Eye (tissue), 1 donor: ENCODE results near the gene ZFPL1.

Source experiments
- DNase-seq: peaks from one replicate; pipeline ENCODE4 v3.0.0-alpha.2; 2015

The ZFPL1 gene

GRCh38 chr11:65083834-65084597 is at the start of gene ZFPL1, which contains the start of gene CDCA5:
ZFPL1 (plus strand) TSS chr11:65084222; CDS start chr11:65084699, 477 bp downstream.
CDCA5 (minus strand) TSS chr11:65084040; CDS start chr11:65083978, 62 bp downstream.
- DNase-seq, result peak; percentile 98

DNA sequence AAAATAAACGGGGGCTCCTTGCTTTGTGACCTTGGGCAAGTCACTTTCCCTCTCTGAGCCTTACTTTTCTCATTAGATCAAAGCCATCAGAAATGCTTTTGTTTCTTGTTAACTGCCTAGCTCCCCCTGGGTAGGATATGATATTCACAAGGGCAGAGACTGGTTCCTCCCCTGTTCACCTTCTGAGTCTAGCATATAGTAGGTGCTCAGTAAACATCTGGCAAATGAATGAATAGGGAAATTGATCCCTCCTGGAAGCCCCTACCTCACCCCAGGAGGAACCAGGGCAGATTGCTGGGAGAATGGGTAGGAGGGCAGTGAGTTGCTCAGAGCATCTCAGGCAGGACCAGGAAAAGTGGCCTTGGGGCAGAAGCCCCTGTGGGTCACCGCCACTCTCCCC is 49.6 kb upstream of the ZFPL1 start:
- DNase-seq, result no peak

DNA sequence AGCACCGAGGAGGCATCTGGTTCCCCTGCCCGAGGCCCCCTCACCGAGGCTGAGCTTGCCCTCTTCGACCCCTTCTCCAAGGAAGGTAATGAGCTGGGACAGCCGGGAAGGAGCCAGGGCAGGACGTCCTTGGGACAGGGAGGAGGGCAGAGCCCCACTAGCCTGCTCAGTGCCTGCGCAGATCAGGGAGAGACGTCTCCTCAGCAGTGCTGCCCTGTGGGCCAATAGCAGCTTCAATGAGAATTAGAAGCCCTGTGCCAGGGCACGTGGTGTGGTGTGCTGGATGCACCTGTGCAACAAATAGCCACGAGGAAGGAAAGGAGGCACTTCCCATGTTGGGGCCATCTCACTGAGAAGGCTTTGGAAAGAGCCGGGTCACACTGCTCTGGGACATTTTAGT is 48.4 kb upstream of the ZFPL1 start:
- peak; percentile 10 for DNase-seq

DNA sequence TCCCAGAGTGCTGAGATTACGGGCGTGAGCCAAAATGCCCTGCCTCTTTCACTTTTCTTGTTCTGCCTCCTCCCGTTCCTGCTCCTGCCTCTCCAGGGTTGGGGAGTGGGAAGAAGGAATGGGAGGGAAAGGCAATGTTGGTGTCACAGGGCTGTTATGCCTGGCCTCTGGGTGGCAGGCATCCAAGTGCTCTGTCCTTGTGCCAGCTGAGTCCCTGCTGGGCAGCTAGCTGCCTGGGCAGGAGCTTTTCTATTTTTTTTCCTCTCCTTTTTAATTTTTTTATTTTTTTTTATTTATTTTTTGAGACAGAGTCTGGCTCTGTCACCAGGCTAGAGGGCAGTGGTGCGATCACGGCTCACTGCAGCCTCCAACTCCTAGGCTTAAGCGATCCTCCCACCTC is 47.1 kb upstream of the ZFPL1 start:
- no peak for DNase-seq

DNA sequence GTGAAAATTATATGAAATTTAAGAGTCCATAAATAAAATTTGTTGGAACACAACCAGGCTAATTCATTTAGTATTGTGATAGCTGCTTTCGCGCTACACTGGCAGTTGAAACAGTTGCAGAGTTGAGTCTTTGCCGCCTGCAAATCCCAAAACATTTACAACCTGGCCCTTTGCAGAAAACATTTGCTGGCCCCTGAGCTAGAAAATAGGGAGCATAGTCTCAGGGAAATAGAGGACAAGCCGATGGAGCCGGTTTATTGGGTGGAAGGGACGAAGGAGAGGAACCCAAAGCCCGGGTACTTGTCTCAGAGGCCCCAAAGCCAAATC is 43.5 kb upstream of the ZFPL1 start:
- DNase-seq, result no peak

- peak; percentile 96 for DNase-seq
These were observed 43.0 kb upstream of the ZFPL1 start, which contains the start of gene SAC3D1 for GRCh38 chr11:65040847-65041622. SAC3D1 (plus strand) TSS chr11:65041210; CDS start chr11:65041293, 83 bp downstream.

GRCh38 chr11:65042891-65043290 is 41.1 kb upstream of the ZFPL1 start:
- no peak for DNase-seq

DNA sequence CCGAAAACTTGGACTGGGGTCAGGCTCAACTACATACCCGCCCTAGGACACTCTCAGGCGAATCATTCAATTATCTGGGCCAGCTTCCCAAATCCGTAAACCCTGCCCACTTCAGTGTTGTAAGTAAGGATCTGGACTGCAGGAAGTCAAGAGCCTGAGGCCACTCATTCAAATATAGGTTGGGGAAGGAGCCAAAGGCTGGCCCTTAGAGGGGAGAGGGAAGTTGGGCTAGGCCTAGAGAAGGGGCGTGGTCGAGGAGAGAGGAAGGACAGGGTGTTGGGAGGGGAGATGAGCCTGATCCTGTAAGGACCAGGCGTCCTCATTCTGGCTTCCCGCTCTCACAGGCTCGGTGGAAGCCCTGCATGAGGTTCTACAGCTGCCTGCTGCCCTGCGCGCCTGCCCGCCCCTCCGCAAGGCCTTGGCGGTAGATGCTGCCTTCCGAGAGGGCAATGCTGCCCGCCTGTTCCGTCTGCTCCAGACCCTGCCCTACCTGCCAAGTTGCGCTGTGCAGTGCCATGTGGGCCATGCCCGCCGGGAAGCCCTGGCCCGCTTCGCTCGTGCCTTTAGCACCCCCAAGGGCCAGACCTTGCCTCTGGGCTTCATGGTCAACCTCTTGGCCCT is 40.0 kb upstream of the ZFPL1 start:
- no peak for DNase-seq

- DNase-seq, result no peak
These were observed 39.0 kb upstream of the ZFPL1 start for GRCh38 chr11:65045061-65045460.

- no peak for DNase-seq
These were observed 38.3 kb upstream of the ZFPL1 start for GRCh38 chr11:65045728-65046127.

GRCh38 chr11:65047581-65048422 is 36.2 kb upstream of the ZFPL1 start:
- DNase-seq, result peak; percentile 21

GRCh38 chr11:65051398-65051858 is 32.6 kb upstream of the ZFPL1 start:
- no peak for DNase-seq

- no peak for DNase-seq
These were observed 30.1 kb upstream of the ZFPL1 start for GRCh38 chr11:65053827-65054508.

GRCh38 chr11:65055538-65055937 is 28.5 kb upstream of the ZFPL1 start:
- no peak for DNase-seq

GRCh38 chr11:65056999-65057398 is 27.0 kb upstream of the ZFPL1 start:
- no peak for DNase-seq

DNA sequence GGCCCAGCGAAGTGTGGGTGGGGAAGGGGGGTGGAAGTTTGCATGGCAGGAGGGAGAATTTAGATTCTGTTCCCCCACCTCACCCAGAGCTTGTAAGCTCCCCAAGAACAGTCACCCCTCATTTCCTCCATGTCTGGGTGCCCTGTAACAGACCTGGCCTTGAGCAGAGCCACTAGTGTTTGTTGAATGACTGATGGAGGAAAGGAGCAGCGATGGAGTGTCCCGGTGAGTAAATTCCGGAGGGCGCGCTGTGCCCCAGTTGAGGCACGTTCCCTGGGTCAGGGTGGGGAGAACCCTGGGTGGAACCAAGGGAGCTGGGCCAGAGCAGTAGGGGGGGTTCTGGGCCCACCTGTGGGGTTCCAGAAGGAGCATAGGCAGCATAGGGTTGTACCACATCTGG is 26.5 kb upstream of the ZFPL1 start:
- no peak for DNase-seq

- DNase-seq, result no peak
These were observed 26.0 kb upstream of the ZFPL1 start for GRCh38 chr11:65058012-65058411.

DNA sequence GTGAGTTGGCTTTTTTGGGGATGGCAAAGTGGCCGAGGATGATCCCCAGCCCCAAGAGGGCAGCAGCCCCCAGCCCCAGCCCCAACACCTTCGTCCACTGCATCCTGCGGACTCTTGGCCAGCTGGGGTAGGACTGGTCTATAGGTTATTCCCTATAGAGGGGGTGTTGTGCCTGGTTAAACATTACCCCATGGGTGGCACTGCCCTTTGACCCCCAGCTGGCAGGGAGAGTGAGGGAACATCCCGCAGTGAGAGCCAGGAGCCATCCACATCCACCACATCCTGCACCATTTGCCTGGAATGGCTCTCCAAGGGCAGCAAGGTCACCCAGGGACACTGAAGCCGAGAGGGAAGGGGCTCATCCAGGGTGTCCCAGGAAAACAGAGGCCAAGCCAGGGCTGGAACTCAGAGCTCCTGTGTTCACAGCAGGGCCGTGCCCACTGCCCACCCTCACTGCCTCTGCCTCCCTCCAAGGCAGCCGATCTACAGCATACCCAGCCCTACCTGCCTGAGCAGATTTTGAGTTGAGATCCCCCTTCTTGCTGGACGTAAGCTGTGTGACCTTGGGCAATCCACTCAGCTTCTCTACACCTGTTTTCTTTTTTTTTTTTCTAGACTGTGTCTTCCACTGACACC is 25.5 kb upstream of the ZFPL1 start, which contains the start of gene NAALADL1:
TSS of gene NAALADL1 (minus strand) at position 135 of the 636 bp plus-strand sequence. CDS start at position 103, 32 bp downstream.
- no peak for DNase-seq

DNA sequence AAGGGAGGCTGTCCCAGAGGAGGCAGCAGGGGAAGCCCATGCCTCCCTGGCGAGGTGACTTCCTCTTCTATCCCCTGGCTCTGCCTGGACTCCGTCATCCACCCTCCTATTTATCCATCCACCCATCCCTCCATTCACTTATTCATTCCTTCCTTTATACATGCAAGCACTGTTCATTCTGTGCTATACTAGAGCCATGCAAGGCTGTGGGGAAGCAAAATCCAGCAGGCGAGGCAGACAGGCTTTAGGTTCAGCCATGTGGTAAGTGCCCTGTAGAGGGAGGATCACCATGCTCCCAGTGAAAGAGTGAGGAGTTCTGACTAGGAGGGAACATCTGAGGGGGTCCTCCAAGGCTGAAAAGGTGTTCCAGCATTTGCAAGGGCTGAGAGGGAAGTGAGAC is 24.5 kb upstream of the ZFPL1 start:
- no peak for DNase-seq

DNA sequence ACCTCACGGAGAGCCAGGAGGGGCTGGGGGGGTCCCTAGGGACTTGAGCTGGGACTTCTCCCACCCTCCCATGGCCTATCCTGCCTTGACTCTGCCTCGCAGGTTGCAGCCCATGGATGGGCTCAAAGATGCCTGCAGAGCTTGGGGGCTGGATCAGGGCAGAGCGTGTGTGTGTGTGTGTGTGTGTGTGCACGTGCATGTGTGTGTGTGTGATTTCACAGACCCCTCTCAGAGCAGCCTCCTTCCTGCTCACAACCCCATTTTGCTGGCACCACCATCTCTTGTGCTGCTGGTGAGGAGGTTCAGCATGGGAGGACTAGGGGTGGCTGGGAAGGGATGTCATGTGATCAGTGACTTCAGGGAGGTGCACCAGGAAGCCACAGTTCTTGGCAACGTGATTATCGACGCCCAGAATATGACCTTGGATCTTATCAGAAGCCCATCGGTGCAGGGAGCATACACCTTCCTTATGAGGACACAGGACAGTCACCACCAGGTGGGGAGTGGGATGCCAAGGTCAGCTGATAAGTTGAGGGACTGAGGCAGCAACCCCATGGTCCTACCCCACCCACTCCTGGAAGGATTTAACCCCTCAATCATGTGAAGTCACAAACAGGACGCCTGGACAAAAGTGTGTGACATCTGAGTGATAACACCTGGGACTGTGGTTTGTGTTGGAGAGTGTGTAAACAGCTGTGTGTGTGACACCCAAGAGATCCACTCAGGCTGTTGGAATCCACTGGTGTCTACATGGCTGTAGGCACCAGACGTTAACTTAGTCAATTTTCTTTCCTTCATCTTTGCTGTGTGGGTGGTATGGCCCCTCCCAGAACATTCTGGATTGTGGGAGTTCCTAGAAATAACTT is 23.8 kb upstream of the ZFPL1 start:
- DNase-seq, result no peak
